SKM-1 (cell line): ENCODE results near the gene PIGS.
"Not testable (repeated sequence)": the region's sequence is repeated elsewhere in the genome, so short reads cannot be mapped to it uniquely, and the experiment has no call there.

Experiments
- DNase-seq: peaks from one replicate; lab custom pipeline; 2025; ENCODE audit not compliant: unreplicated experiment; lab: John Stamatoyannopoulos, UW

The PIGS gene

DNA sequence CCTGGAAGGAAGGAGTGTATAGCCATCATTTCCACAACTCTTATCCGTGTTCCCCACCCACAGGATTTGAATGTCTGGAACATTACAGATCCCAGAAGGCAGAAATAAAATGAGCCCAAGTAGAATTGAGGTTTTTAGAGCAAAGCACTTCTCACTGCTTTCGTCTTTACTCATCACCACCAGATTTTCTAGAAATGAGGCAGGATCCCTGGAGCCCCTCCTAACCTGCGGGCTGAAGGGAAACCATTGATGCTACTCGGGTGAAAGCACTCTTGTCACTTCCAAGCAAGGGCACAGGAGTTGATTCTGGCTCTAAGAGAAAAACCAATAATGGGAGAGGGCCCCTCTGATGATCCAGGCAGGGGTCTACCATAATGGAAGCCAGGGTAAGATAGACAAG lies 8.2 kb upstream of the PIGS start:
- DNase-seq = no peak

DNA sequence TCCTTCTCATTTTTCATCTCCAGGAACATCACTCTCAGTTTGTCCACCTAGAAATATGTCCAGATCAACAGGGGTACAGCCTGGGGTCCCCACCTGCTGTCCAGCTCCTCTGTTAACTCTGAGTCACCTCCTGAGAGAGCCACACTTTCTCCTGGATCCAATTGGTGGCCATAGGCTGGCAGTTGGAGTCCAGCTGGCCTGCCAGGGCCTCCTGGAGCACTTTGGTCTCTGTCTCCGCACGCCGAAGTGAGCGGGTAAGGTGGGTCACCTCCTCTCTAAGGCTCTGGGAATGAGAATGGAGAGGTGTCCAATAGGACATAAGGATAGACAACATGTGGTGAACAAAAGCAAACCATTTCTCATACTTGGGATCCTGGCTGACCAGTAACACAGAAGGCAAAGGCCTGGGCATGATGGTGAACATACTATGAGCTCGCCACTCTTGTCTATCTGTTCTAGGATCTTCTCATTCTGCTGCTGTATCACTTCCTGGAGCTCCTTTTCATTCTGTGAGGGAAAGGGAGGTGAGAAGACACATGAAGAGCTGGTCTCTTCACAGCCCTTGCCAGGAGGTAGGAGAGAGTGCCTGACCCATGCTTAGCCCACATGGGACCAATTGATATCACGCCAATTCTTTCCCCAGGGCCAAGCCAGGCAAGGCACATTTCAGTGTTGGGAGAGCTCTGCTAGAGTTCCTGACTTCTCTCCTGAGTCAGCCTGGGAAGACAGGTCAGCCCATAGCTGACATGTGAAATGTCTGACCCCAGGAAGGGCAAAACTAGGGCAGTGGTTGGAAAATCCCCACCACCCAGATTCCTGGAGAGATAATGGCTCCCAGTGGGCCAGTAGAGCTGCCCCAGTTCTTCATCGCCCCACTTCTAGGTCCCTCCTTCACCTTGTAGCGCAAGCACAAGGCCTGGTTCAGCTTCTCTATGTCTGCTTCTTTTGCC lies 7.2 kb upstream of the PIGS start:
- no peak for DNase-seq

DNA sequence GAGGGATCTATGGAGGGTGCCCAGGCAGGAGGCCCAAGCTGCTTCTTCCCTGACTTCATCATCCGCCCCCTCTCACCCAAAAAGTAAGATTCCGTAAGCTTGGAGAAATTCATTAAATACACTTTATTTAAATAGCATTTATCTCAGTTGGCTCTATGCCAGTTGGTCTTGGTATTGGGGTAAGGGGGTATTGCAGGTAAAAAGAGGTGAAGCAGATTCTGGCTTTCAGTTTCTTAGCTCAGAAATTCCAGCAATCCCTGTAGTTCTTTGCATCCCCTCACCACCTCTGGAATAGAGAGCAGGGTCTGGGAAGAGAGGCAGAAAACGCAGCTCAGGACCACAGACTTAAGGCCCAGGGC lies 6.1 kb upstream of the PIGS start:
- DNase-seq = no peak

DNA sequence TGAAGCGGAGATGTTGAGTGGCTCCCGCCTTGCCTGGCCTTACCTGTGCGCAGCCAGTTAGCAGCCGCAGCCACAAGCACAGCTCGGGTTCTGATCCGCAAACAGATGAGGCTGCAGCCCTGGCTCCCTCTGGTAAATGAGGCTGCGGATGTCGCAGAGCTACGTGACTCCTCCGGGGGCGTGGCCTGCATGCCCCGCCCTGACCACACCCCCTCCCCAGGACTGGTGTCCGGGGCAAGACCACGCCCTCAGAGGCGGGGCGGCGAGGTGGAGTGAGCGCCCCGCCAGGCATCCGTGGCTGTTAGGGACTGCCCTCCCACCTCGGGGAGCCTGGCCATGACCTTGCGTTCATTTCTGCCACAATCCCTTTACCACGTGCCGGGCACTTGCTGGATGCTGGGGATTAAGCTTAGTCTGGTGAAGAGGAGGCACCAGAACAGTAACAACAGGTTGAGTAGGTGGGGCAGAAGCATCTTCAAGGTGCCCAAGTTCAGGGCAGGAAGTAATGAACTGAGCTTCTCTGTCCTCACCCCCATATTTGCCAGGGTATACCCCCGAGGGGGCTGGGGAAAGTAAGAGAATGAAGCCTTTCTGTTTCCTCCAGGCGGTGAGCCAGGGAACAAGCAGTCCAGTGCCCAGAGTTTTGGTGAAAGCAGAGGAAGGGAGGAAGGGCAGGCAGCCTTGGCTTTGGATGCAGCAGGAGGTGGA lies 5.6 kb upstream of the PIGS start, which contains the start of gene ALDOC:
Gene ALDOC, minus strand, starts transcription at position 138 of the 708 bp plus-strand sequence. CDS start 1,363 bp downstream, outside the sequence.
- DNase-seq = no peak

DNA sequence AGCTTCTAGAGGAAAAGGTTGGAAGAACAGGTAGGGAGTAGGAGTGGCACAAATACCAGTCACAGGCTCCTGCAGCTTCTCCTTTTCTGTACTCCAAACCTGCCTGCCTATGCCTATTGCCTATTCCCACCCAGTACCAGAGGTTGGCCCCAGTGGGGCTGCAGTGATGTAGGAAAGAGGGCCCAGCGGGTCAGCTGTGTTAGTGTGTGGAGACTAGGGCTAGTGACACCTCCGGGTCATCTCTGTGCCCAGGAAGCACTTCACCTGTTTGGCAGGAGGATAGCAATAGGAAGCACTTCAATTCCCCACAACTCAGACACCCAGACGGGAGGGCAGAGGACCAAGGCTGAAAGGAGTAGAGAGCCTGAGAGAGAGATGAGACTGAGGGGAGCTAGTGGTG lies 4.7 kb upstream of the PIGS start:
- not testable (repeated sequence) for DNase-seq

DNA sequence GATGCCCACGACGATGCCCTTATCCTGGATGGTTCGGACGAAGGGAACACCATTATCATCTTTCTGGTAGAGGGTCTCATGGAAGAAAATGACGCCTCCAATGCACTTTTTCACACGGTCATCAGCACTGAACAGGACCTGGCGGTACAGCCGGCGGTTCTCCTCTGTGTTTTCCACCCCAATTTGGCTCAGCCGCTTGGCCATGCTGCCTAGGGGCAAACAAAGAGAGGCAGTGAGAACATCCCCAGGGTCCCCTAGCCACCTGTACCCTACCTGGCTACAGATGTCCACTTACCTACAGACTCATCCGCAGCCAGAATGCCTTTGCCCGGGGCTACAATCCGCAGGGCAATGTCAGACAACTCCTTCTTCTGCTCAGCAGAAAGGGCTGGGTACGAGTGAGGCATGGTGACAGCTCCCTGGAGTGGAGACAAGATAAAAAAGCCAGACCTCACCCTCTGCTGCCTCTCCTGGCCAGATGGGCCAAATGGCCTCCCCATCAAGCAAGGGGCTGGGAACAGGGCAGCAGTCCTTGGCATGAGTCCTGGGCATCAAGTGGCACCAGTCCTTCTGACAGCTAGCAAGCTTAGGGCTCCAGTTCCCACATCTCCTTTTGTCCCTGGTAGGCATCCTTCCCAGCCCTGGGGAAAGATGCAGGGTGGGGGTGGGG lies 3.9 kb upstream of the PIGS start:
- no peak for DNase-seq

DNA sequence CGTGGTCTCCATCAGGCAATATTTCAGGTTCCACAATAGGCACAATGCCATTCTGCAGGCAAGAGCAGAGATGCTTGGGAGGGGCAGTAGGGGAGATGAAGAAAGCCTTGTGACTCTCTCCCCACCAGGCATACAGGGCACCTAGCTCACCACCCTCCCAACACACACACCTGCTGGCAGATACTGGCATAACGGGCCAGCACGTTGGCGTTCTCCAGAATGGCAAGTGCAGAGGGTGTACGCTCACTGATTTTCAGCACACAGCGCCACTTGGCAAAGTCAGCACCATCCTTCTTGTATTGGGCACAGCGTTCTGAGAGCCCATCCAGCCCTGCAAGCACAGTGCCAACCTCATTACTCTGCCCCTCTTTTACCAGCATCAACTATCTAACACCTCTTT lies 3.2 kb upstream of the PIGS start:
- no peak for DNase-seq

DNA sequence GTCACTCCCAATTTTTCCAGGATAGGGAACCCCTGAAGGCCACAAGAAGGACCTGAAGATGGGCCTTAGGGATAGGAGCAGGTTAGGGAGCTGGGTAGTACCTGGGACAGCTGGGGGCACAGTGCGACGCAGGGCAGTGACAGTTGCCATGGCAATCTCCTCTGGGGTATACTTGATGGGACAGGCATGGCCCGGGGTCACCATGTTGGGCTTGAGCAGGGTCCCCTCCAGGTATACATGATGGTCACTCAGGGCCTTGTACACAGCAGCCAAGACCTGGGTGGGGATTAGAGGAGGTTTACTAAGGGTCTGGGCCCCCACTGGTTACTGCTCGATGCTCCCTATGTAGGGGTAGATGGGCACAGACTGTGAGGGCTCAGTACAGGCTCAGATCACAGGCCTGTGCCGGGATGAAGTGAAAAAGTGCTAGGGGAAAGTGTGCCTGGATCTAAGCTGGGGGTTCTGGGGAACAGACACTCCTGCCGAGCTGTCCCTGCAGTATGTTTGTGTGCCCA lies 2.7 kb upstream of the PIGS start:
- no peak for DNase-seq

DNA sequence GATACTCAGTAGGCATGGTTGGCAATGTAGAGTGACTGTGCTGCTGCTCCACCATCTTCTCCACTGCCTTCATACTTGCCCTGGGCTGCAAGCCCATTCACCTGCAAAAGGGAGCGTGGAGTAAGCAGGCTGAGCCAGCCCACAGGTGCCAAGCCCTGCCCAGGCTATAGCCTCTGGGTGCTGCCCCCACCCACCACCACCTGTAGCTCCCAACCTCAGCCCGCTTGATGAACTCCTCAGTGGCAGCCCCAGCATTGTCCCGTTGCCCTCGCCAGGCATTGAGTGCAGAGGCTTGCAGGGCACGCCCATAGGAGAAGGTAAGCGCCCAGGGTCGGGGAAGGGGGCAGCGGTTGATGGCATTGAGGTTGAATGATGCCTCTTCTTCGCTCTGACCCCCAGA lies 2.2 kb upstream of the PIGS start:
- no peak for DNase-seq

DNA sequence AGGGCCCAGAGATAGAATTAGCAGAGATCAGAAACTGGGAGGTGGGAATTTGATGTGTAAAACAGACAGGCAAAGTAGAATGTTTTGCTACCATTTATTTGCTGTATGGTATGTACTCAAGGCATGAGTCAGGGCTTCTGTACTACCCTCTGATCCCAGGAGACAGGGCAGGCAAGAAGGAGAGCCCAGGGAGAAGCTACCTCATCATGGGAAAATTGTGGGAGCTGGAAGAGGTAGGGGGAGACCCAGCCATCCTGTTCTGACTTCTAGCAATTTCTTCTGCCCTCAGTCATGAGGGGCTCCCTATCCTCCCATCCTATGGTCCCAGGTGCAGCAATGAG lies 1.7 kb upstream of the PIGS start:
- no peak for DNase-seq

DNA sequence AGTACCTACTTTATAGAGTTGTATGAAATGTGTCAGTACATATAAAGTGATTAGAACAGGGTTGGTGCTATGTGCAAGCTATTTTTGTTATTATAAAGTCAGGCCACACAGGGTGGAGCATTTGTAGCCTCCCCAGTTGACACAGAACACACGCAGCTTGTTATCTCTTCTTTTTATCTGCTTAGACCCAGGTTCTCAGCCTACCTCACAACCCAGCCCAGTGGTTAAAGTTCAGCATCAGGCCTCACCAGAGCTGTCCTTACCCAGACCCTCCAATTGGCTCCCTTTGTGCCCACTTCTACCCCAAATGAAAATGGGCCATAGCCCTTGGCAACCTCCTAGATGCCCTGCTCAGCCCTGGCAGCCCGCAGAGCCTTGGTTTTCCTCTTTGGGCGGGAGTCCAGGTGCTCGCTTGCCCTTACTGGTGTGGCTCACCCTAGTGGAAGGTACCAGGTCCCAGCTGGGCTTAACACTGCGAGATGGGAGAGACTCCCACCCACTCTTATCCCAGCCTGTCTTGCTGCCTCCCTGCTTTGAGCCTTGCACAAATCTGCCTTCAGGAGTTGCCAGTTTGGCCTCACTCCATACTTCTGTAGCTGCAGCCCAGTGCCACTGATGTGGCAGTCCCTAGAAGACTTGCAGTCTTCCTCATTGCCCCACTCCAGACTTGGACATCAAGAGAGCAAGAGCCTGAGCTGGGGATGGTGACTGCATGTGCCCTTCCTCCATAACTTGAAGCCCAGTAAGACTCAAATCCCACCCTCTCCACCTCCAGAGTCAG lies 1.1 kb upstream of the PIGS start:
- no peak for DNase-seq

DNA sequence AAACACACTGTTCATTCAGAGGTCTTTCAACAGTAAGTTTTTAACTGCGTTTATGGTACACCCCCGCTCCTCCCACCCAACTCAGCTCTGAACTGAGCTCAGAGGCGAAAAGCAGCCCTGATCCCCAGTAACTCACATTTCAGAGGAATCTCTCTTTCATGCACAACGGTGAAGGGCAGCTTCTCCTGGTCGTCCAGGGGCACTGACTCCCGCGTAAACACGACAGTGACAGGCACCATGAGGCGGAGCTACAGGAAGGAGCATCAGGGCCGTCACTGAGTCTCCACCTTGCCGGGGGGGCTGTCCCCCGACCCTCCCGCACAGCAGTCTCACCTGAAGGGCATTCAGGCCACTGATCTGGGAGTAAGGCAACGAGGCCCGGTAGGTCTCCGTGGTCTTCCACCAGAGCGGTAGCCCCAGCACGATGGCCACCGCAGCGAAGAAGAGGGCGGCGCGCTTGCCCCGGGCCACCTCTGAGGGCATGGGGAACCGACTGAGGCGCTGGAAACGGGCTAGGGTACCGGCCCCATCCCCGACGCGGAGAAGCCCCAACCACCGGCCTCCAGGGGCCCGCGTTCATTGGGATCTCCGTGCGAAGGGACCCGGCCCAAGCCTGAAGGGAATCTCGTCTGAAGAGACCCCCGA lies 486 bp downstream of the PIGS start:
- no peak for DNase-seq

DNA sequence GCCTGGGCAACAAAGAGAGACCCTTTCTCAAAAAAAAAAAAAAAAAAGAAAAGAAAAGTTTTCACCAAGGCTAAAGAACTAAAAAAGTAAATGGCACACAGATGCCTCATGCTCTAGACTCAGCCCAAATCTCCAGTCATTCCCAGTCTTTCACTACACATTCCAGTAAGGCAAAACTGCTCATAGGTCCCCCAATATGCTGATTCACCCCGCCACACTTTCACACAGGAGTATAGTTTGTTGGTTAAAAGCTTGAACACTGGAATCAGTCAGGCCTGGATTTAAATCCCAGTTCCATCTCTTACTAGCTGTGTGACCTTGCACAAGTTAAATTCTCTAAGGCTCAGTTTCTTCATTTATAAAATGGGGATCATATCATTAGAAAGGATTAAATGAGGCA lies 1.9 kb downstream of the PIGS start:
- DNase-seq = no peak

DNA sequence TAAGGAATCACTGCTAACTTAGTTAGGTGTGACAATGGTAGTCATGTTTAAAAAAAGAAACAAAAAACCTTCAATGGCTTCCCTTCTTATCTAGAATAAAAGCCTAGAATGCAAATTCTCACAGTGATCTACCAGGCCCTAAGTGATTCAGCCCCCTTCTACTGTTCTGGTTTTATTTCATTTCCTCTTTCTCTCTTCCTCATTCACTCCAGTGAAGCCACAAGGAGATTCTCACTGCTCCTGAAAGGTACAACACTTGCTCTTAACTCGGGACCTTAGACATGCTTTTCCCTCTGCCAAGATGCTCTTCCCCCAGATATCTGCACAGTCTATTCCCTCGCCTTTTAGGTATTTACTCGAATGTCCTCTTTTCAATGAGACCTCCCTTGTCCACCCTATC lies 3.7 kb downstream of the PIGS start:
- DNase-seq = peak; percentile 40

DNA sequence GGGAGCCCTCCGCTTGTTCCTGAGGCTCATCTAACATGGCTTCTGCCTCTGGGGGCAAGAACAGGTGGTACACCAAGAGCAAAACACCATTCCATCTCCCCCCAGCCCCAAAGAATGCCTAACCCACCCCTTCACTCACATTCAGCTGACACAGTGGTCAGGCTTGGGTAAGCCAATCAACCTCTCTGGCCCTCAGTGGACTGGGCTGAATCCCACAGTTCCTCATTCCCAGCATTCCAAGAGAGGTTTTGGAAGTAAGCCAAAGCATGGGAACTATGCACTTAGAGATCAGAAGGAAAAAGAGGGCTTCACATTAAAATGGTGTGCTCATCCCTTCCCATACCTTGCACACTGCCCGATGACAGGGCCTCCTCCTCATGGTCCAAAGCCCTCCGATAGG lies 7.8 kb downstream of the PIGS start:
- DNase-seq = no peak

DNA sequence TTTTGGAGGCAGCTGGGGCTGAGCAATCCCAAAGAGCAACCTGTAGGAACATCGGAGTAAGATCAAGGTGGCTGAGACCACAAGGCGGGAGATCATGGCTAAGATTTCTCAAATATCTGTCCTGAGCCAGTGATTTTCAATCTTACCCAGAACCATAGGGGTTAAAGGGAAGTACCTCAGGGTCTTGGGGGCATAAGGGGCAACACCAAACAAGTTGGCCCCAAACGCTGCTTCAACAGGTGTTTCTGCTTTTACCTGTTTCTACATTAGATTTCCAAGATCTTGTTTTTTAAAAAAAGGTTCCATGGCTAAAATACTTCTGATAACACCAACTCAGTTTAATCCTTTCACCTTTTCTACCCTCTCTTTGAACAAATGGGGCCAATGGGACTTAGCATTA lies 16.3 kb downstream of the PIGS start:
- no peak for DNase-seq

DNA sequence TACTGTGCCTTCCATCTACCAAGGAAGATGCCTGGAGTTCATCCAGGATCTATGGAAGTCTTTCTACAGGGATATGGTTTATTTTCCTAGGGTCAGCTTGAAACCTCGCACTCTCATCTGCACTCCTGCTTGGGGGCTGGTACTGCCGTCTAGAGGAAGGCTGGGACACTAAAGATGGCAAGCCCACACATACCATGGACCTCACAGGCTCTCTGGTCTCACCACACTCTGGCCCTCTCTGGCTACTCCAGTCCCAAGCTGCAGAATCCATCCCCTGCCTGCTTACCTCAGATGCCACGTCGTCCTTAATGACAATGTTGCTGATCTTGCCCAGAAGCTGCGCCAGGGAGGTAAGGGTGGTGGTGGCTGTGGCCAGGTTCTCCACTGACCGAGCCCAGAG lies 16.8 kb downstream of the PIGS start:
- DNase-seq = no peak

DNA sequence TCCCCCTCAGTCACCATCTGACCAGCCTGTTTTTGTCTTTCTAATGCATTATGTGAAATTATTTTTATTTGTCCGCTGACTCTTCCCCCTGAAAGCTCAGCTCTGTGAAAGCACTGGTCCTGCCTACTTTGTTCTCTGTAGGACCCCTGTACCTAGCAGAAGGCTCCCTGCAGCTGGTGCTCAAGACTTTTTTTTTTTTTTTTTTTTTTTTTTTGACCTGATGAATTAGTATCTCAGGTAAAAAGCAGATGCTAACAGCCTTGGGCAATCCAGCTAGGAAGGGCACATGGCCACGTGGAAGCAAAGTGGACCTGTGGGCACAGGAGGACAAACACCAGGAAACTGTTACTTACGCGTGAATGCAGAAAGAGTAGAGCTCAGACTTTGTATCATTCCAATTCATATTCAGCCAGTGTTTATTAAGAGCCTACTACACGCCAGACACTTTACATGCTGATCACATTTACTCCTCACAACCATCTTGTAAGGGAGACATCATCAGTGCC lies 18.3 kb downstream of the PIGS start:
- DNase-seq = no peak

DNA sequence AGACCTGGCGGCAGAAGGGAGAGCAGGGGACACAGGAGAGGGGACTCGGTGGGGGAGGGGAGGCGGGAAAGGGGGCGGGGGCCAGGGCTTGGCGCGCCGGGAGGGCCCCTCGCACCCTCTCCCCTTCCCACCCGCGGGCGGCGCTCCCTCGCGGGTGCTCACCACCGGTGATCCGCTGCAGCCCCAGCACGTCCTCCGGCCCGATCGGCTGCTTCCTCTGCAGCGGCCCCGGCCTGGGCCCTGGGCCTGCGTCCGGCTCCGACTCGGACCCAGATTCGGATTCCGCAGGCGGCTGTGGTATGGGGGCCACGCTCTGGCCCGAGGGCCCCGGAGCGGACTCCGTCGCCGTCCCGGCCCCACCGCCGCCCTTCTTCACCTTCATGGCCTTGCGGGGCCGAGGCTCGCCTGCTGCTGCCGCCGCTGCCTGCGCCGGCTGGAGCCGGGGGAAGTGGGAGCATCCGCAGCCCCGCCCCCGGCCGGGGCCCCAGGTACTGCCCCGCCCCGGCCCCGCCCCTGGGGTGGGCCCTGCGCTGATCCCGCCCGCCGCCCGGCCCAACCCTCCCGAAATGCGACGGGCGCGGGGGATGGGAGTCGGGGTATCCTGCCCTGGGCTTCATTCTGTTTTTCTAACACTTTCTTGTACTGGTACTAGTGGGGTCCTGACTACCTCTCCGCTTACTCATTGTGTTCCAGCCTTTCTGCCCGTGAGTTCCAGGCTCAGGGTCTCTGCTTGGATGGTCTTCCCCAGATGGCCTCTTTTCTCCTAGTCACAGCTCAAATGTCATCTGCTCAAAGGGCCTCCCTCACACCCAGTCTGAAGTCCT lies 18.9 kb downstream of the PIGS start, which contains the start of gene UNC119:
Gene UNC119, minus strand, starts transcription at position 449 of the 824 bp plus-strand sequence. Its CDS starts 67 bp downstream, at position 382.
- DNase-seq = peak; percentile 28
